ENCODE measurements around the gene SUN1.

The SUN1 gene

DNA sequence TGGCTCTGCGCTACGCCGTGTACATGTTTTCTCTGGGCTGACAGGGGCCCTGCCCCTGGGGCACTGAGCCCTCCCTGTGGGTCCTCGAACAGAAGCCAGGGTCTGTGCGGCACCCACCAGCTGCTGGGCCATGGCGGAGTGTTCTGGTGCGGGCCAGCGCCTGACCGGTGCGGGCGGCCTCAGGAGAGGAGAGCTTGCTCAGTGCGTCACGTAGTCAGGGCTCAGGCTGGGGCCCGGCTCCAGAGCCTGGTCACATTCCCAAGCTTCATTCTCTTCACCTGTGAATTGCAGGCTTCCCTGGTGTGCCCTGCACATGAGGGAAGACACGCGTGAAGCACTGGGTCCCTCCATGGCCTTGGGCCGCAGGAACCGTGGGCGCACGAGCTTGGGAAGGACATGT, 59.5 kb downstream of the SUN1 start:
- DNase-seq (ENCODE audit: low read depth in 2 of 2): no peak

DNA sequence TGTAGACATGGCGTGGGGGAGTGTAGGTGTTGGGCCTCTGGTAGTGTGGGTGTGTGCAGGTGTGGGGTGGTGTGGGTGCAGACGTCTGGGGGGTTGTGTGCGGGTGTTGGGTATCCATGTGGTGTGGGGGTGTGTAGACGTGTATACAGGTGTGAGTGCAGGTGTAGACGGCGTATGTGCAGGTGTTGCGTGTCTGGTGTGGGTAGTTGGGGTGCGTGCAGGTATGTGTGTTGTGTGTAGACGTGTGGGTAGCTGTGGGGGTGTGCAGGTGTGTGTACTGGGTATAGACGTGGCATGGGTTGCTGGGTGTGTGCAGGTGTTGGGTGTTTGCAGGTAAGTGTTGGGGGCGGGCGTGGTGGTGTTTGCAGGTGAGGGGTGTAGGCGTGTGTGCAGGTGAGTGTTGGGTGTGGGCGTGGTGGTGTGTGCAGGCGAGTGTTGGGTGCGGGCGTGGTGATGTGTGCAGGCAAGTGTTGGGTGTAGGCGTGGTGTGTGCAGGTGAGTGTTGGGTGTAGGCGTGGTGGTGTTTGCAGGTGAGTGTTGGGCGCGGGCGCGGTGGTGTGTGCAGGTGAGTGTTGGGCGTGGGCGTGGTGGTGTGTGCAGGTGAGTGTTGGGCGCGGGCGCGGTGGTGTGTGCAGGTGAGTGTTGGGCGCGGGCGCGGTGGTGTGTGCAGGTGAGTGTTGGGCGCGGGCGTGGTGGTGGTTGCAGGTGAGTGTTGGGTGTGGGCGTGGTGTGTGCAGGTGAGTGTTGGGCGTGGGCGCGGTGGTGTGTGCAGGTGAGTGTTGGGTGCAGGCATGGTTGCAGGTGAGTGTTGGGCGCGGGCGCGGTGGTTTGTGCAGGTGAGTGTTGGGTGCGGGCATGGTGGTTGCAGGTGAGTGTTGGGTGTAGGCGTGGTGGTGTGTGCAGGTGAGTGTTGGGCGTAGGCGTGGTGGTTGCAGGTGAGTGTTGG, 60.6 kb downstream of the SUN1 start:
- DNase-seq (ENCODE audit: low read depth in 2 of 2): no peak

- DNase-seq (ENCODE audit: low read depth in 2 of 2): no peak
Observed at GRCh38 chr7:893686-894085, 61.4 kb downstream of the SUN1 start.

- no peak for DNase-seq (ENCODE audit: low read depth in 2 of 2)
Observed at GRCh38 chr7:894164-894867, 62.0 kb downstream of the SUN1 start.

GRCh38 chr7:894927-895450, 62.7 kb downstream of the SUN1 start:
- DNase-seq (ENCODE audit: low read depth in 2 of 2): no peak

GRCh38 chr7:895451-896052, 63.3 kb downstream of the SUN1 start:
- no peak for DNase-seq (ENCODE audit: low read depth in 2 of 2)

- DNase-seq (ENCODE audit: low read depth in 2 of 2): no peak
Observed at GRCh38 chr7:896346-897075, 64.2 kb downstream of the SUN1 start.

- no peak for DNase-seq (ENCODE audit: low read depth in 2 of 2)
Observed at GRCh38 chr7:897086-897485, 64.8 kb downstream of the SUN1 start.

DNA sequence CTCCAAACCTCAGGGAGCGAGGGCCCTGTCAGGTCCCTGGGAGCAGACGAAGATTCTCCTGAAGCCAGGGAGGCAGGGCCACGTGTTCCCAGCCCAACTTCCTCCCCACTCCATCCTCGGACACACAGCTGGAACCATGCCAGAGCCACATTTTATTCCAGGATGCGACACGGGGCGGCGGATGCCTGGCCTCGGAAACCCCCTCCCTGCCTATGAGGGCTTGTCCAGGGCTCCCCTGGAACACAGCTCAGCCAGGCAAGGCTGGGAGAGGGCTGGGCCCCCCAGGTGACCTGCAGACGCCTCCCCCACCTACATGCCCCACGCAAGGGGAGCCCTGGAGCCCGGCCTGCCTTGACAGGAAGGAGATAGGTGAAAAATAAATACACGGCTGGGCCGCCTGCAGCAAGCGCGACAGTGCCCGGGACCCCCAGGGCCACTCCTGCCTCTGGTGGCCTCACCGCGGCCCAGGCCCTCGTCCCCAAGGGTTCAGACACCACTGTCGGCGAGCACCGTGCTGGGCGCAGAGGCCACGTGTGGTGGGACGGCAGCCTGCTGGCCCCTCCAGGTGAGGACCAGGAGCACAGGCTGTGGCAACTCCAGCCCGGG, 65.6 kb downstream of the SUN1 start:
- no peak for DNase-seq (ENCODE audit: low read depth in 2 of 2)

DNA sequence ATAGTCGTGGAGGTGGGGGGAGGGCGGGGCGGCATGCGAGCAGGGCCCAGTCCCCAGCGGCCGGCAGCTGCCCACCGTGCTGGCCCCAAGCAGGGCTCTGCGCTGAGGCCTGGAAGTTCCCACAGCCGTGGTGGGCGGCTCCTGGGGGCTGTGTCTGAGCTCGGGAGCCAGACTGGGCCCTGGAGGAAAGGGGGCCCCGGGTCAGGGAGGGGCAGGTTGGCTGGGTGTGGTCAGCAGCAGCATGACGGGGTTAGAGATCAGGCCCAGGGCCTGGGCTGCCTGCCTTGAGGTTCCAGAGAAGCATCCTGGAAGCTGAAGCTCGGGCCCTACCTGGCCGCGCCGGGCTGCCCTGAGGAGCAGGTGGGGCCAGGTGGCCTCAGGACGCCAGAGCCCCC, 66.2 kb downstream of the SUN1 start:
- DNase-seq (ENCODE audit: low read depth in 2 of 2): no peak

GRCh38 chr7:898855-899681, 66.8 kb downstream of the SUN1 start:
- DNase-seq (ENCODE audit: low read depth in 2 of 2): no peak

GRCh38 chr7:899806-900205, 67.5 kb downstream of the SUN1 start:
- no peak for DNase-seq (ENCODE audit: low read depth in 2 of 2)

GRCh38 chr7:900331-901040, 68.2 kb downstream of the SUN1 start:
- no peak for DNase-seq (ENCODE audit: low read depth in 2 of 2)

DNA sequence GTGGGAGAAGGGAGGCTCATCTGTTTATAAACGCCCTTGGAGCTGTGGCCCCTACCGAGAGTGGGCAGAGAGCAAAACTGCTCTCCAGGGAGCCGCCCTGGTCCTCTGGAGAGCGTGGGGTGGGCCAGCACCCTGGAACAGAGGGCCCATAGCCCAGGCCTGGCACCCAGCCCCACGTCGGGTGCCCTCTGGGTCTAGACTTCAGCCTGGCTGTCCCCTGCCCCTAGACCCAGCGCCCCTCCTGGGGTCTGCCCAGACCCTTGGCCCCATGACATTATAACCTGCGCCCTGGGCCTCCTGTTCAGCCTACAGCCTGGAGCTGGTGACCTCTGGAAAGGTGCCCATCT, 68.7 kb downstream of the SUN1 start:
- no peak for DNase-seq (ENCODE audit: low read depth in 2 of 2)

GRCh38 chr7:901388-902154, 69.3 kb downstream of the SUN1 start:
- DNase-seq (ENCODE audit: low read depth in 2 of 2): peak; percentile 61 to 64

DNA sequence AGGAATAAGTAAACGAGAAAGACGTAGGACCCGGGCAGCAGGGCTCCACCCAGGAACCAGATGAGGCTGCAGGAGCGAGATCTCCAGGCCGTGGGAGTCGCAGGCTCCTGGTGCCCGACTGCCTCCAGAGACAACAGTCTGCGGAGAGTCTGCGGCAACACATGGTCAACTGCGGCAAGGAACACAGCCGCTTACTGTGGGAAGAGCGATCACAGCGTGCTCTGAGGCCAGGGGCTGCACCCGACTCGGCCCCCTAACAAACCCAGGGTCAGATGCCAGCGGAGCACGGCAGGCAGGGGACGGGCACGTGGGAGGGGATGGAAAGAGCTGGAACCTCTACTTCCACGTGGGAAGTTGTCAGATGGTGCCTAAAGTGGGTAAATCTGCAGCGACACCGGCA, 70.7 kb downstream of the SUN1 start:
- no peak for DNase-seq (ENCODE audit: low read depth in 2 of 2)

DNA sequence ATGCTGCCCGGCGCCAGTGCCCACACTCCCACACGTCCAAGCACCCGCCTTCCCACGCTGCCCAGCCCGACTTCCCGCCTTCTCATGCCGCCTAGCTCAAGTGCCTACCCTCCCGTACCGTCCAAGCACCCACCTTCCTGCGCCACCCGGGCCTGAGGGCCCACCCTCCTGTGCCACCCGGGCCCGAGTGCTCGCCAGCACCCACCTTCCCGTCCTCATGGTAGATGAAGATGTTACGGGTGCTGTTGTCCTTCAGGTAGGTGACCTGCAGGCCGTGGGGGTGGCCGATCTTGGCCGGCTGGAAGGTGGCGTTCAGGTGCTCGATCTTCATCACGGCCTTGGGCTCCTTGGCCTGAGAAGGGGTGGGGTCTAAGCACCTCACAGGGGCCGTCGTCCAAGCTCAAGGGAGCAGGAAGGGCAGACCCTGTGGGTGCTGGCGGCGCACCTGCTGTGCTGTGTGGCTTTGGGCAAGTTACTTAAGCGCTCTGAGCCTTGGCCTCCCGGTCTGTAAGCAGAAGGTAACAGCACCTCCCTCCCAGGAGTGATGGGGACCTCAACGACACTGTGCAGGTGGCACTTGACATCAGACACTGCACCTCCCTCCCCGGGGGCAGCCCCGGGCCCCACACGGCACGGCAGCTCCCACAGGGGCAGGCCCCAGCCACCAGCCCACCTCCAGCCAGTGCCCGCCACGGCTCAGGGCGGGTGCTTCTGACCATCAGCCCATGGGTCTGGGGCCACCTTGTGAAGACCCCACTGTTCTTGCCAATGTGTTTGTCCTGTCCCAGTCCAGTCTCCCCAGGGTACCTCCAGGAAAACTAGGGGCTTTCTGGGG, 71.9 kb downstream of the SUN1 start:
- no peak for DNase-seq (ENCODE audit: low read depth in 2 of 2)

DNA sequence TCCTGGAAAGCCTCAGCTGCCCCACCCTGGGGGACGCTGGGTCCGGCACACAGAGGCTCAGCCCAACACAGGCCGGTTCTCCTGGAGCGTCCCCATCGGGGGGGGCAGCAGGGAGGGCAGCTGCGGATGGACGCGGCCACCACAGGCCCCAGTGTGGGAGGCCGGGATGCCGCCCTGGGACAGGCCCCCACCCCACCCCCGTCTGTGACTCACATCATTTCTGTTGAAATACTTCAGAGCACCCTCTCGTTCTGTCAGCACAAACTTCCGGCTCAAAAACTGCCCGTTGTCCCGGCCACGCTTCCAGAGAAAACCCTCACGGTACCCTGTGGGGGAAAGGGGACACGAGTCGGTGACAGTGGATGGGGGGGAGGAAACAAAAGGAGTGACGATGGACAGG, 72.6 kb downstream of the SUN1 start:
- no peak for DNase-seq (ENCODE audit: low read depth in 2 of 2)
